Stomach (tissue), 4 donors: ENCODE data around the gene HOXD13.

Experiments used
- EP300 ChIP-seq: sonication (generic); formaldehyde crosslinking; IDR thresholded peaks from one replicate; pipeline ENCODE4 v1.6.1; 2017; ENCODE audit warnings: antibody characterized with exemption
- POLR2A ChIP-seq, 4 donors: fragments of 450-650 bp; IDR thresholded peaks; one replicate each; pipeline ENCODE4 v1.6.1; 2016; ENCODE audit warnings: antibody characterized with exemption in 4 of 4, control low read depth in 2 of 4, mild to moderate bottlenecking in 1 of 4, moderate library complexity in 1 of 4
- POLR2AphosphoS5 ChIP-seq, 3 donors: sonication (generic); formaldehyde crosslinking; IDR thresholded peaks; one replicate each; pipeline ENCODE4 v1.6.1; 2016; ENCODE audit warnings: antibody characterized with exemption in 3 of 3
- TF ChIP-seq, protein P1 (sequence below), 7 experiments: fragments of 450-650 bp in 4 of 7; fragments of 200-600 bp in 3 of 7; sonication (generic) in 3 of 7; IDR thresholded peaks; one replicate each; pipeline ENCODE4 v1.5.1; 2016 to 2019; ENCODE audit warnings: antibody characterized with exemption in 7 of 7, control low read depth in 2 of 7, mild to moderate bottlenecking in 1 of 7

GRCh38 chr2:176096986-176097819, 4.7 kb downstream of the HOXD13 start:
- peak in 1 of 3 donors; percentile 13 for TF ChIP-seq POLR2AphosphoS5 (IDR thresholded peaks at IDR 0.05)
- TF ChIP-seq, protein P1, sequence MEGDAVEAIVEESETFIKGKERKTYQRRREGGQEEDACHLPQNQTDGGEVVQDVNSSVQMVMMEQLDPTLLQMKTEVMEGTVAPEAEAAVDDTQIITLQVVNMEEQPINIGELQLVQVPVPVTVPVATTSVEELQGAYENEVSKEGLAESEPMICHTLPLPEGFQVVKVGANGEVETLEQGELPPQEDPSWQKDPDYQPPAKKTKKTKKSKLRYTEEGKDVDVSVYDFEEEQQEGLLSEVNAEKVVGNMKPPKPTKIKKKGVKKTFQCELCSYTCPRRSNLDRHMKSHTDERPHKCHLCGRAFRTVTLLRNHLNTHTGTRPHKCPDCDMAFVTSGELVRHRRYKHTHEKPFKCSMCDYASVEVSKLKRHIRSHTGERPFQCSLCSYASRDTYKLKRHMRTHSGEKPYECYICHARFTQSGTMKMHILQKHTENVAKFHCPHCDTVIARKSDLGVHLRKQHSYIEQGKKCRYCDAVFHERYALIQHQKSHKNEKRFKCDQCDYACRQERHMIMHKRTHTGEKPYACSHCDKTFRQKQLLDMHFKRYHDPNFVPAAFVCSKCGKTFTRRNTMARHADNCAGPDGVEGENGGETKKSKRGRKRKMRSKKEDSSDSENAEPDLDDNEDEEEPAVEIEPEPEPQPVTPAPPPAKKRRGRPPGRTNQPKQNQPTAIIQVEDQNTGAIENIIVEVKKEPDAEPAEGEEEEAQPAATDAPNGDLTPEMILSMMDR (IDR thresholded peaks at IDR 0.05), result peak in 5 of 7 experiments; percentile 52 to 81 (median 78)
- TF ChIP-seq POLR2A (IDR thresholded peaks at IDR 0.05), result no peak
- TF ChIP-seq EP300, result no peak
